PC-3 (cell line): Measurements from ENCODE around the gene GSDME. TPM values are rescaled to one million over a fixed set of nuclear protein-coding genes. Genes with fewer than 3 reads are reported as not detected.

ENCODE experiments used
- ATAC-seq: fragments of 200-7000 bp; cut with Tn5 transposase; 2 replicates; pipeline ENCODE4 v1.9.1; 2020; ENCODE audit warnings: mild to moderate bottlenecking, moderate library complexity
- BruUV-seq: library from RNA; stranded (reverse); fragments of 400-500 nt; replicated peaks from 2 replicates; lab custom pipeline; 2021; lab: Mats Ljungman, UMichigan
- CTCF ChIA-PET: fragments of 300-600 bp; sonication (Branson Sonifier 250); formaldehyde crosslinking; loops from one replicate; lab custom pipeline; 2022; ENCODE audit warnings: antibody characterized with exemption; lab: Charles Lee
- POLR2A ChIA-PET: fragments of 300-600 bp; sonication (Branson Sonifier 250); formaldehyde crosslinking; loops from one replicate; lab custom pipeline; 2022; ENCODE audit warnings: antibody characterized with exemption; ENCODE audit not compliant: unreplicated experiment; lab: Charles Lee
- DNase-seq: peaks from one replicate; pipeline ENCODE4 v3.0.0-alpha.2; 2015
- H2AFZ ChIP-seq: fragments of 300-600 bp; sonication (generic); 2 replicates; pipeline ENCODE4 v1.6.0; 2016; ENCODE audit warnings: antibody characterized with exemption, low read length
- H3F3A ChIP-seq: fragments of 300-600 bp; sonication (generic); one replicate; pipeline ENCODE4 v1.6.0; 2017; ENCODE audit warnings: antibody characterized with exemption, low read length, control low read depth, mild to moderate bottlenecking; ENCODE audit not compliant: unreplicated experiment
- H3K27ac ChIP-seq: fragments of 300-600 bp; sonication (generic); 2 replicates; pipeline ENCODE4 v1.5.1; 2016; ENCODE audit warnings: mild to moderate bottlenecking, low read length
- H3K27me3 ChIP-seq: fragments of 300-600 bp; sonication (generic); 2 replicates; pipeline ENCODE4 v1.6.1; 2016; ENCODE audit warnings: low read length, mixed read lengths
- H3K36me3 ChIP-seq: fragments of 300-600 bp; sonication (generic); 2 replicates; pipeline ENCODE4 v1.6.1; 2016; ENCODE audit warnings: low read depth, mixed run types, low read length, mixed read lengths
- H3K4me1 ChIP-seq: fragments of 300-600 bp; sonication (generic); 2 replicates; pipeline ENCODE4 v1.5.1; 2016; ENCODE audit warnings: low read length; ENCODE audit not compliant: insufficient read depth
- H3K4me2 ChIP-seq: fragments of 300-600 bp; sonication (generic); 2 replicates; pipeline ENCODE4 v1.6.0; 2016; ENCODE audit warnings: low read length
- H3K4me3 ChIP-seq: fragments of 300-600 bp; sonication (generic); 2 replicates; pipeline ENCODE4 v1.5.1; 2016; ENCODE audit warnings: mild to moderate bottlenecking, low read length, mixed read lengths
- H3K79me2 ChIP-seq: fragments of 300-600 bp; sonication (generic); 2 replicates; pipeline ENCODE4 v1.6.1; 2017; ENCODE audit warnings: low read length, mixed read lengths
- H3K9ac ChIP-seq: fragments of 300-600 bp; sonication (generic); 2 replicates; pipeline ENCODE4 v1.6.0; 2016; ENCODE audit warnings: mild to moderate bottlenecking, low read length
- H3K9me2 ChIP-seq: fragments of 300-600 bp; sonication (generic); replicated peaks from 2 replicates; pipeline ENCODE4 v1.6.1; 2016; ENCODE audit warnings: mixed run types, low read length, mixed read lengths
- H3K9me3 ChIP-seq: fragments of 300-600 bp; sonication (generic); 2 replicates; pipeline ENCODE4 v1.6.1; 2016; ENCODE audit warnings: low read length, mixed read lengths
- H4K20me1 ChIP-seq: fragments of 300-600 bp; sonication (generic); 2 replicates; pipeline ENCODE4 v1.6.1; 2016; ENCODE audit warnings: low read length, mixed read lengths
- CTCF ChIP-seq: fragments of 300-600 bp; sonication (generic); conservative IDR thresholded peaks from 2 replicates; pipeline ENCODE4 v1.5.1; 2017; ENCODE audit warnings: antibody characterized with exemption, low read depth, mild to moderate bottlenecking, low read length
- EZH2 ChIP-seq: fragments of 300-600 bp; sonication (generic); IDR thresholded peaks from one replicate; pipeline ENCODE4 v1.6.1; 2017; ENCODE audit warnings: antibody characterized with exemption, mild to moderate bottlenecking, low read length; ENCODE audit not compliant: unreplicated experiment
- EZH2phosphoT487 ChIP-seq: fragments of 300-600 bp; sonication (generic); IDR thresholded peaks from 2 replicates; pipeline ENCODE4 v1.6.1; 2018; ENCODE audit warnings: mild to moderate bottlenecking, antibody characterized with exemption, low read length, borderline replicate concordance
- intact Hi-C: fragments of 100-400 bp; cut with micrococcal nuclease; formaldehyde crosslinking; loops from 2 replicates; pipeline ENCODE4 v1.9.0; 2023
- total RNA-seq: library from RNA; depleted of rRNA; stranded (reverse); fragments of >200 nt; gene quantifications from 2 replicates; pipeline ENCODE4 v1.2.3, GENCODE V29; 2014

The GSDME gene
- total RNA-seq, 1 experiment from 2014 or later = 12.0 TPM

GRCh38 chr7:24668927-24669635 is 88.2 kb downstream of the GSDME start:
- no peak overlapping the region for H2AFZ ChIP-seq
- H3K9me3 ChIP-seq = no peaks in the 10 kb centered on the region
- peaks cover 21% of the 10 kb centered on the region for H3K4me1 ChIP-seq
- TF ChIP-seq CTCF (no peak), EZH2 (no peak), EZH2phosphoT487 (no peak)
- H3K4me3 ChIP-seq = no peak overlapping the region
- no peaks in the 10 kb centered on the region for H3K9me2 ChIP-seq
- H3K27me3 ChIP-seq = no peaks in the 10 kb centered on the region
- no peaks in the 10 kb centered on the region for H3K36me3 ChIP-seq
- ATAC-seq = peak; percentile 94
- peak overlapping the region; percentile 64 for H3K27ac ChIP-seq
- no peaks in the 10 kb centered on the region for H3K79me2 ChIP-seq
- H4K20me1 ChIP-seq = no peaks in the 10 kb centered on the region
- POLR2A ChIA-PET = no interaction called here
- no peaks in the 10 kb centered on the region for H3F3A ChIP-seq
- peak overlapping the region; percentile 54 for H3K4me2 ChIP-seq
- intact Hi-C loops = loop anchor here (5.0 to 10.0 kb wide), 4 partner anchors 194 to 1097 kb away; no protein-coding TSS in a partner anchor
- BruUV-seq = no TSS peak
- CTCF ChIA-PET = no interaction called here
- DNase-seq = peak; percentile 43
- peak overlapping the region; percentile 26; the same call in 1 of the 2 replicates for H3K9ac ChIP-seq

- H4K20me1 ChIP-seq = no peaks in the 10 kb centered on the region
- no peak overlapping the region for H2AFZ ChIP-seq
- H3K9me3 ChIP-seq = no peaks in the 10 kb centered on the region
- H3K4me1 ChIP-seq = peaks cover 21% of the 10 kb centered on the region
- H3K36me3 ChIP-seq = no peaks in the 10 kb centered on the region
- no peak overlapping the region for H3K9ac ChIP-seq
- no peak overlapping the region for H3K4me2 ChIP-seq
- CTCF ChIA-PET = no interaction called here
- H3K79me2 ChIP-seq = no peaks in the 10 kb centered on the region
- BruUV-seq = no TSS peak
- H3K4me3 ChIP-seq = no peak overlapping the region
- peak; percentile 45 for ATAC-seq
- H3K27ac ChIP-seq = no peak overlapping the region
- H3K27me3 ChIP-seq = no peaks in the 10 kb centered on the region
- no peak for TF ChIP-seq EZH2
- TF ChIP-seq EZH2phosphoT487 = no peak
- TF ChIP-seq CTCF = peak; percentile 79
- no peaks in the 10 kb centered on the region for H3F3A ChIP-seq
- peak; percentile 71 for DNase-seq
- H3K9me2 ChIP-seq = no peaks in the 10 kb centered on the region
- intact Hi-C loops = loop anchor here (1.0 to 10.0 kb wide), 7 partner anchors 89 to 1093 kb away; no protein-coding TSS in a partner anchor
- POLR2A ChIA-PET = no interaction called here
These were observed 91.5 kb downstream of the GSDME start for GRCh38 chr7:24665564-24666294.
